ENCODE data around the gene SUPT3H.

Gene SUPT3H

DNA sequence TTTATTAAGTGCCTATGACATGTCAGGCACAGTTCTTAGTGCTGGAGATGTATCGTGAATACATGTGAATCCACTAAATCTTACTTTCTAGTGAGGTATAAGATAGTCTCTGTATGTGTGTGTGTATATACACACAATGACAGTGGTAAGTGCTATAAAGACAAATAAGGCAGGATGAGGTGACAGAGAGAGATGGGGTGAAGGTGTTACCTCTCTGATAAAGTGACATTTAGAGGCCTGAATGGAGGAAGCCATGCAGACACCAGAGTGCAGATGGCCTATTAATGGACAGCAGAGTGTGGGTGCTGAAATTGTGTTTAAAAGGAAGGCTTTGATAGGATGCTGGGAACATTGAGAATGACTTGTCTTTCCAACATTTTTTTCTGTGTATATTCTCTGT is 535.9 kb downstream of the SUPT3H start:
- H3K9ac ChIP-seq (ENCODE audit: low read length) = no peak overlapping the region

GRCh38 chr6:44837741-44838140 is 540.0 kb downstream of the SUPT3H start:
- no peaks in the 10 kb centered on the region for H3K9me3 ChIP-seq (ENCODE audit: control insufficient read depth, low read length)
- H3K36me3 ChIP-seq (ENCODE audit: control insufficient read depth, insufficient read depth, low read length) = no peaks in the 10 kb centered on the region
- no peak overlapping the region for H3K4me3 ChIP-seq (ENCODE audit: low read length)
- no peaks in the 10 kb centered on the region for H3K4me1 ChIP-seq (ENCODE audit: control insufficient read depth, insufficient read depth, low read length)
- H3K27me3 ChIP-seq (ENCODE audit: control insufficient read depth, insufficient read depth, low read length) = no peaks in the 10 kb centered on the region
- H3K9ac ChIP-seq (ENCODE audit: low read length) = no peak overlapping the region

More for the DNA sequence above, 535.9 kb downstream of the SUPT3H start:
- H3K36me3 ChIP-seq (ENCODE audit: control insufficient read depth, insufficient read depth, low read length) = no peaks in the 10 kb centered on the region
- H3K4me3 ChIP-seq (ENCODE audit: low read length) = no peak overlapping the region
- no peaks in the 10 kb centered on the region for H3K27me3 ChIP-seq (ENCODE audit: control insufficient read depth, insufficient read depth, low read length)
- H3K9me3 ChIP-seq (ENCODE audit: control insufficient read depth, low read length) = no peaks in the 10 kb centered on the region
- no peaks in the 10 kb centered on the region for H3K4me1 ChIP-seq (ENCODE audit: control insufficient read depth, insufficient read depth, low read length)

- no peak overlapping the region for H3K9ac ChIP-seq (ENCODE audit: low read length)
- no peaks in the 10 kb centered on the region for H3K4me1 ChIP-seq (ENCODE audit: control insufficient read depth, insufficient read depth, low read length)
- H3K4me3 ChIP-seq (ENCODE audit: low read length) = no peak overlapping the region
- no peaks in the 10 kb centered on the region for H3K9me3 ChIP-seq (ENCODE audit: control insufficient read depth, low read length)
- no peaks in the 10 kb centered on the region for H3K36me3 ChIP-seq (ENCODE audit: control insufficient read depth, insufficient read depth, low read length)
- H3K27me3 ChIP-seq (ENCODE audit: control insufficient read depth, insufficient read depth, low read length) = no peaks in the 10 kb centered on the region
Observed at GRCh38 chr6:44837255-44837654, 540.5 kb downstream of the SUPT3H start.

DNA sequence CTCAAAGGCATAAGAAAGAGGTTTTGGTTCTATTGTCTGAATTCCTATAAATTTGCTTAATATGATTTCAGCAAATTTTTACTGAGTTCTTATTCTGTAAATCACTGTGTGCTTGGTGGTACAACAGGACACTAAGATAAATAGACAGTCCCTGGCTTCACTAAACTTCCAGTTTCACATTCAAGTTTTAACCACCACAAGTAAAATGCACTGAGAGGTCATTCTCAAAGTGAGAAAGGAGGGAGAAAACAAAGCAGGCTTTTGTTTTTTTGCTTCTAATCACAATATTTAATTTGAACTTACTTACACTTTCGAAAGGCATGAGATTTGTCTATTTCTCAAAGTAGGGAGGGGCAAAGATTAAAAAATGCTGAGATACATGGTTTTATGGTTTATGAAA is 544.5 kb downstream of the SUPT3H start:
- no peak overlapping the region for H3K4me3 ChIP-seq (ENCODE audit: low read length)
- no peak overlapping the region for H3K9ac ChIP-seq (ENCODE audit: low read length)
- no peaks in the 10 kb centered on the region for H3K36me3 ChIP-seq (ENCODE audit: control insufficient read depth, insufficient read depth, low read length)
- H3K4me1 ChIP-seq (ENCODE audit: control insufficient read depth, insufficient read depth, low read length) = no peaks in the 10 kb centered on the region
- no peaks in the 10 kb centered on the region for H3K27me3 ChIP-seq (ENCODE audit: control insufficient read depth, insufficient read depth, low read length)
- no peaks in the 10 kb centered on the region for H3K9me3 ChIP-seq (ENCODE audit: control insufficient read depth, low read length)

DNA sequence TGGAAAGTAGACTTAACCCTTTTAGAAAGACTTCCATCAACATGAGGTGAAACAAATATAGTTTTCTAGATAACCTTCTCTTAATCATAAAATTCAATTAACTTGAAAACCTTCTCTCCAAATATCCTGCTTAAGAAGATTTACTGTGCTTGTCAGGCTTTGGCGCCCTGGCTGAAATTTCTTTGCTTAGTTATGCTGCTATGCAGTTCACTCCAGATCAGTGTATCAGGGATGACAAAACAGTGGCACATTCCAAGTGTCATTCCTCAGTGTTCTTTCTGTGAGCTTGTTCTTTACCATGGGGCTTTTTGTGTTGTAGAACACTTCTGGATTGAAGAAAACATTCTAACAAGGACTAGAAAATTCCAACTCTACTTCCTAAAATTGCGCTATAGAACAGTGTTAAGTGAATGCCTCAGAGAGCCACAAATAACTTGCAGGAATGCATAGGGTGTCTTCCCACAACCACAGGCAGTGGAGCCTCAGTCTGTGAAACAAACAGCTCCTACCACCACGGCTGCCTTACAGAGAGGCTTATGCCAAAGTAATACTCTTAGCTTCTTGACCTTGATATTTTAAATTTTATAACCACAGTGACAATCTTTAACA is 546.6 kb downstream of the SUPT3H start:
- no peak overlapping the region for H3K4me3 ChIP-seq (ENCODE audit: low read length)
- H3K27me3 ChIP-seq (ENCODE audit: control insufficient read depth, insufficient read depth, low read length) = no peaks in the 10 kb centered on the region
- no peaks in the 10 kb centered on the region for H3K36me3 ChIP-seq (ENCODE audit: control insufficient read depth, insufficient read depth, low read length)
- H3K4me1 ChIP-seq (ENCODE audit: control insufficient read depth, insufficient read depth, low read length) = no peaks in the 10 kb centered on the region
- no peak overlapping the region for H3K9ac ChIP-seq (ENCODE audit: low read length)
- no peaks in the 10 kb centered on the region for H3K9me3 ChIP-seq (ENCODE audit: control insufficient read depth, low read length)

DNA sequence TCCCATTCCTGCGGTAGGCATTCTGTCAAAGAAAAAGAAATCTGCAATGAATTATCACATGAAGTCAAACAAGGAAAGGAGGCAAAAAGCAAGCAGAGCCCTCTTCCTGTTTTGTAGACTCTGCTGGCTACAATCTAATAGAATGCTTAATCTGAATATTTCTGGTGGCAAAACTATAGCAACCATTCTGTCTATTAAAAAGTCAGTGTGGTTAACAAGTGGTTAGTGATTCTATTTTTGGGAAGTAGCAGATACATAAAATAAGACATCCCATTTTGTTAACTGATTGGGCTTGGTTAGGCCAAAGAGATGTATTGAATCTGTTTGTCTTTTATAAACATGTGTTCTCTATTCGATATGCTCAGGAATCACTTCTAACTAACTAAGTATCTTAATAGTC is 547.9 kb downstream of the SUPT3H start:
- Histone ChIP-seq H3K27me3 (ENCODE audit: control insufficient read depth, insufficient read depth, low read length) (no peaks in the 10 kb centered on the region), H3K4me1 (ENCODE audit: control insufficient read depth, insufficient read depth, low read length) (no peaks in the 10 kb centered on the region), H3K9ac (ENCODE audit: low read length) (no peak overlapping the region), H3K4me3 (ENCODE audit: low read length) (no peak overlapping the region), H3K9me3 (ENCODE audit: control insufficient read depth, low read length) (no peaks in the 10 kb centered on the region), H3K36me3 (ENCODE audit: control insufficient read depth, insufficient read depth, low read length) (no peaks in the 10 kb centered on the region)

DNA sequence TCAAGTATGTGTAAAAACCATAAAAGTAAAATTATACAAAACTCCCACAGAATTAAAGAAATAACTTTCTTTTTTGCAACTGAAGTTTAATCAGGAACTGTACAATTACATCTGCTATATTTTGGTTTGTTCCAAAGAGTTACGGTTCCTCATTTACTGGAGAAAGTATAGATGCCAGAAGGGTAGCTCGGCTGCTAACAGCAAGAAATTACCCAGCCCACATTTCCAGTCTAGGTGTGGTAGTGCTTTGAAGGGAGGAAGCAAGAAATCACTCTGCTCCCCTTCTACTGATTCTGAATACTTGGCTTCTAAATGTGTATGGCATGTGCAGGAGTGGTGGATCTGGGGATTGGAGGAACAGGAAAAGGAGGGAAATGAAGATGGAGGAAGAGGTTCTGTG is 549.0 kb downstream of the SUPT3H start:
- H3K27me3 ChIP-seq (ENCODE audit: control insufficient read depth, insufficient read depth, low read length) = no peaks in the 10 kb centered on the region
- H3K9me3 ChIP-seq (ENCODE audit: control insufficient read depth, low read length) = no peaks in the 10 kb centered on the region
- H3K4me1 ChIP-seq (ENCODE audit: control insufficient read depth, insufficient read depth, low read length) = no peaks in the 10 kb centered on the region
- no peaks in the 10 kb centered on the region for H3K36me3 ChIP-seq (ENCODE audit: control insufficient read depth, insufficient read depth, low read length)
- H3K9ac ChIP-seq (ENCODE audit: low read length) = no peak overlapping the region
- H3K4me3 ChIP-seq (ENCODE audit: low read length) = no peak overlapping the region

GRCh38 chr6:44826025-44826676 is 551.6 kb downstream of the SUPT3H start:
- H3K9me3 ChIP-seq (ENCODE audit: control insufficient read depth, low read length) = no peaks in the 10 kb centered on the region
- no peak overlapping the region for H3K9ac ChIP-seq (ENCODE audit: low read length)
- no peak overlapping the region for H3K4me3 ChIP-seq (ENCODE audit: low read length)
- H3K36me3 ChIP-seq (ENCODE audit: control insufficient read depth, insufficient read depth, low read length) = no peaks in the 10 kb centered on the region
- no peaks in the 10 kb centered on the region for H3K27me3 ChIP-seq (ENCODE audit: control insufficient read depth, insufficient read depth, low read length)
- H3K4me1 ChIP-seq (ENCODE audit: control insufficient read depth, insufficient read depth, low read length) = no peaks in the 10 kb centered on the region

GRCh38 chr6:44825273-44825672 is 552.5 kb downstream of the SUPT3H start:
- H3K4me3 ChIP-seq (ENCODE audit: low read length) = no peak overlapping the region
- no peaks in the 10 kb centered on the region for H3K36me3 ChIP-seq (ENCODE audit: control insufficient read depth, insufficient read depth, low read length)

GRCh38 chr6:44824567-44824966 is 553.2 kb downstream of the SUPT3H start:
- Histone ChIP-seq H3K4me3 (ENCODE audit: low read length) (no peak overlapping the region), H3K4me1 (ENCODE audit: control insufficient read depth, insufficient read depth, low read length) (no peaks in the 10 kb centered on the region), H3K9me3 (ENCODE audit: control insufficient read depth, low read length) (no peaks in the 10 kb centered on the region), H3K36me3 (ENCODE audit: control insufficient read depth, insufficient read depth, low read length) (no peaks in the 10 kb centered on the region), H3K27me3 (ENCODE audit: control insufficient read depth, insufficient read depth, low read length) (no peaks in the 10 kb centered on the region), H3K9ac (ENCODE audit: low read length) (no peak overlapping the region)

More at GRCh38 chr6:44825273-44825672, 552.5 kb downstream of the SUPT3H start:
- Histone ChIP-seq H3K9me3 (ENCODE audit: control insufficient read depth, low read length) (no peaks in the 10 kb centered on the region), H3K4me1 (ENCODE audit: control insufficient read depth, insufficient read depth, low read length) (no peaks in the 10 kb centered on the region), H3K27me3 (ENCODE audit: control insufficient read depth, insufficient read depth, low read length) (no peaks in the 10 kb centered on the region), H3K9ac (ENCODE audit: low read length) (no peak overlapping the region)

GRCh38 chr6:44820759-44821158 is 557.0 kb downstream of the SUPT3H start:
- no peaks in the 10 kb centered on the region for H3K4me1 ChIP-seq (ENCODE audit: control insufficient read depth, insufficient read depth, low read length)
- H3K9me3 ChIP-seq (ENCODE audit: control insufficient read depth, low read length) = no peaks in the 10 kb centered on the region
- no peaks in the 10 kb centered on the region for H3K36me3 ChIP-seq (ENCODE audit: control insufficient read depth, insufficient read depth, low read length)
- no peak overlapping the region for H3K9ac ChIP-seq (ENCODE audit: low read length)
- H3K4me3 ChIP-seq (ENCODE audit: low read length) = no peak overlapping the region
- H3K27me3 ChIP-seq (ENCODE audit: control insufficient read depth, insufficient read depth, low read length) = no peaks in the 10 kb centered on the region

- Histone ChIP-seq H3K36me3 (ENCODE audit: control insufficient read depth, insufficient read depth, low read length) (no peaks in the 10 kb centered on the region), H3K4me1 (ENCODE audit: control insufficient read depth, insufficient read depth, low read length) (no peaks in the 10 kb centered on the region), H3K27me3 (ENCODE audit: control insufficient read depth, insufficient read depth, low read length) (no peaks in the 10 kb centered on the region), H3K4me3 (ENCODE audit: low read length) (no peak overlapping the region), H3K9ac (ENCODE audit: low read length) (no peak overlapping the region), H3K9me3 (ENCODE audit: control insufficient read depth, low read length) (no peaks in the 10 kb centered on the region)
Observed at GRCh38 chr6:44820321-44820720, 557.4 kb downstream of the SUPT3H start.

All from mucosa of stomach (tissue), 1 donor.